UCSD-AML1 (cell line): Measurements from ENCODE around the gene IL17REL.

Source experiments
- DNase-seq: peaks from one replicate; lab custom pipeline; 2025; ENCODE audit not compliant: unreplicated experiment; lab: John Stamatoyannopoulos, UW

IL17REL gene

GRCh38 chr22:50012211-50013181, at the start of gene IL17REL:
IL17REL (minus strand) TSS chr22:50012765; CDS start chr22:50012646, 119 bp downstream.
- no peak for DNase-seq

GRCh38 chr22:50061824-50062355, 49.3 kb upstream of the IL17REL start:
- peak; percentile 63 for DNase-seq

GRCh38 chr22:50061141-50061823, 48.7 kb upstream of the IL17REL start:
- DNase-seq = no peak

- no peak for DNase-seq
Observed at GRCh38 chr22:50060441-50061140, 48.0 kb upstream of the IL17REL start.

- DNase-seq = no peak
Observed at GRCh38 chr22:50059881-50060262, 47.3 kb upstream of the IL17REL start.

- DNase-seq = no peak
Observed at GRCh38 chr22:50058906-50059880, 46.6 kb upstream of the IL17REL start.

- DNase-seq = no peak
Observed at GRCh38 chr22:50058061-50058905, 45.7 kb upstream of the IL17REL start, which contains the start of gene TTLL8. TTLL8 (minus strand) TSS chr22:50058298.

- DNase-seq = no peak
Observed at GRCh38 chr22:50057278-50058060, 44.9 kb upstream of the IL17REL start.

- no peak for DNase-seq
Observed at GRCh38 chr22:50056214-50056972, 43.8 kb upstream of the IL17REL start.

GRCh38 chr22:50053861-50054260, 41.3 kb upstream of the IL17REL start:
- no peak for DNase-seq

GRCh38 chr22:50051930-50052329, 39.4 kb upstream of the IL17REL start:
- no peak for DNase-seq

GRCh38 chr22:50049299-50050195, 37.0 kb upstream of the IL17REL start:
- no peak for DNase-seq

GRCh38 chr22:50048836-50049235, 36.3 kb upstream of the IL17REL start:
- DNase-seq = no peak

GRCh38 chr22:50048061-50048765, 35.6 kb upstream of the IL17REL start:
- no peak for DNase-seq

GRCh38 chr22:50047346-50047745, 34.8 kb upstream of the IL17REL start:
- DNase-seq = no peak
